OCI-LY3 (cell line): ENCODE measurements around the gene GOLGA6A.

Source experiments
- EZH2phosphoT487 ChIP-seq: fragments of 200-600 bp; shearing (Covaris generic); IDR thresholded peaks from 2 replicates; pipeline ENCODE4 v1.6.1; 2018; ENCODE audit warnings: antibody characterized with exemption, mixed run types, low read depth
- TF ChIP-seq, protein P1 (sequence below): fragments of 200-600, 300-600 bp; sonication (generic); IDR thresholded peaks from 2 replicates; pipeline ENCODE4 v1.5.1; 2014; ENCODE audit warnings: antibody characterized with exemption, low read length, low read depth

- TF ChIP-seq, protein P1, sequence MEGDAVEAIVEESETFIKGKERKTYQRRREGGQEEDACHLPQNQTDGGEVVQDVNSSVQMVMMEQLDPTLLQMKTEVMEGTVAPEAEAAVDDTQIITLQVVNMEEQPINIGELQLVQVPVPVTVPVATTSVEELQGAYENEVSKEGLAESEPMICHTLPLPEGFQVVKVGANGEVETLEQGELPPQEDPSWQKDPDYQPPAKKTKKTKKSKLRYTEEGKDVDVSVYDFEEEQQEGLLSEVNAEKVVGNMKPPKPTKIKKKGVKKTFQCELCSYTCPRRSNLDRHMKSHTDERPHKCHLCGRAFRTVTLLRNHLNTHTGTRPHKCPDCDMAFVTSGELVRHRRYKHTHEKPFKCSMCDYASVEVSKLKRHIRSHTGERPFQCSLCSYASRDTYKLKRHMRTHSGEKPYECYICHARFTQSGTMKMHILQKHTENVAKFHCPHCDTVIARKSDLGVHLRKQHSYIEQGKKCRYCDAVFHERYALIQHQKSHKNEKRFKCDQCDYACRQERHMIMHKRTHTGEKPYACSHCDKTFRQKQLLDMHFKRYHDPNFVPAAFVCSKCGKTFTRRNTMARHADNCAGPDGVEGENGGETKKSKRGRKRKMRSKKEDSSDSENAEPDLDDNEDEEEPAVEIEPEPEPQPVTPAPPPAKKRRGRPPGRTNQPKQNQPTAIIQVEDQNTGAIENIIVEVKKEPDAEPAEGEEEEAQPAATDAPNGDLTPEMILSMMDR: no peak
- TF ChIP-seq EZH2phosphoT487: no peak
Observed at GRCh38 chr15:74124759-74125158, 42.4 kb upstream of the GOLGA6A start.
